H1 (cell line): ENCODE results near the gene GRID1. TPM values are rescaled to one million over a fixed set of nuclear protein-coding genes. Genes with fewer than 3 reads are reported as not detected.

Experiments
- CTCF ChIA-PET: fragments of 300-600 bp; sonication (Branson Sonifier 250); formaldehyde crosslinking; loops from one replicate; lab custom pipeline; 2021; ENCODE audit not compliant: partially characterized antibody; lab: Charles Lee
- POLR2A ChIA-PET: fragments of 300-600 bp; sonication (Branson Sonifier 250); formaldehyde crosslinking; loops from one replicate; lab custom pipeline; 2021; ENCODE audit warnings: inconsistent platforms; ENCODE audit not compliant: partially characterized antibody; lab: Charles Lee
- DNase-seq, 2 experiments: peaks; one replicate each; pipeline versions ENCODE4 v3.0.0 to v3.0.0-alpha.2; 2010 to 2022; ENCODE audit warnings: low spot score in 2 of 2, low read depth in 1 of 2, mixed read lengths in 1 of 2
- FAIRE-seq: peaks from 2 replicates; lab custom pipeline; 2011; peaks lifted over from hg19 to GRCh38; lab: Jason Lieb, UNC
- H2AFZ ChIP-seq: 2 replicates; pipeline ENCODE4 v1.8.1; 2012; ENCODE audit warnings: low read length, inconsistent platforms
- H2AK5ac ChIP-seq: 2 replicates; pipeline ENCODE4 v1.6.1; 2013; ENCODE audit warnings: low read depth, low read length
- H2BK120ac ChIP-seq: replicated peaks from 2 replicates; pipeline ENCODE3; 2013; ENCODE audit warnings: low read depth, low read length, inconsistent platforms
- H2BK12ac ChIP-seq: 2 replicates; pipeline ENCODE4 v1.6.1; 2013; ENCODE audit warnings: low read depth, low read length
- H2BK15ac ChIP-seq: 2 replicates; pipeline ENCODE4 v1.6.1; 2013; ENCODE audit warnings: low read length
- H2BK20ac ChIP-seq: 2 replicates; pipeline ENCODE4 v1.6.1; 2013; ENCODE audit warnings: low read length
- H2BK5ac ChIP-seq: 2 replicates; pipeline ENCODE4 v1.6.1; 2013; ENCODE audit warnings: low read depth, low read length
- H3K14ac ChIP-seq: 2 replicates; pipeline ENCODE4 v1.6.1; 2013; ENCODE audit warnings: inconsistent platforms; ENCODE audit not compliant: insufficient read length
- H3K18ac ChIP-seq: 2 replicates; pipeline ENCODE4 v1.6.1; 2013; ENCODE audit warnings: low read length; ENCODE audit errors: extremely low read depth
- H3K23ac ChIP-seq: 2 replicates; pipeline ENCODE4 v1.6.1; 2013; ENCODE audit warnings: inconsistent platforms; ENCODE audit not compliant: insufficient read length
- H3K23me2 ChIP-seq: 2 replicates; pipeline ENCODE4 v1.6.1; 2013; ENCODE audit warnings: low read depth, low read length
- H3K27ac ChIP-seq: 2 replicates; pipeline ENCODE4 v1.6.1; 2011; ENCODE audit warnings: low read depth, low read length, inconsistent platforms
- H3K27me3 ChIP-seq, 4 experiments: replicated peaks in 1 of 4; 1 replicate in 1 of 4; 2 replicates in 3 of 4; pipeline versions ENCODE4 v1.6.1 to v1.8.1; 2011 to 2013; ENCODE audit warnings: low read length in 3 of 4, mild to moderate bottlenecking in 3 of 4, inconsistent platforms in 2 of 4, mixed read lengths in 2 of 4, moderate library complexity in 1 of 4; ENCODE audit not compliant: control insufficient read depth in 3 of 4, insufficient read depth in 3 of 4; ENCODE audit errors: extremely low read depth in 1 of 4
- H3K36me3 ChIP-seq, 4 experiments: 2 replicates each; pipeline versions ENCODE4 v1.6.1 to v1.8.1; 2011 to 2013; ENCODE audit warnings: mild to moderate bottlenecking in 4 of 4, low read length in 3 of 4, moderate library complexity in 2 of 4, control low read depth in 1 of 4, inconsistent platforms in 1 of 4; ENCODE audit not compliant: insufficient read depth in 4 of 4, control insufficient read depth in 2 of 4
- H3K4ac ChIP-seq: replicated peaks from 2 replicates; pipeline ENCODE3; 2013; ENCODE audit warnings: low read length, low read depth, mixed read lengths, inconsistent platforms; ENCODE audit not compliant: insufficient read length
- H3K4me1 ChIP-seq, 4 experiments: replicated peaks in 1 of 4; 1 replicate in 1 of 4; 2 replicates in 3 of 4; pipeline versions ENCODE4 v1.6.1 to v1.8.1; 2011 to 2013; ENCODE audit warnings: low read length in 3 of 4, inconsistent platforms in 2 of 4, mixed read lengths in 1 of 4; ENCODE audit not compliant: insufficient read depth in 4 of 4, control insufficient read depth in 3 of 4
- H3K4me2 ChIP-seq, 2 experiments: 2 replicates each; pipeline versions ENCODE4 v1.6.1 to v1.8.1; 2011 to 2013; ENCODE audit warnings: low read depth in 2 of 2, low read length in 2 of 2, control low read depth in 1 of 2, inconsistent platforms in 1 of 2, mild to moderate bottlenecking in 1 of 2; ENCODE audit not compliant: insufficient read depth in 1 of 2
- H3K4me3 ChIP-seq, 4 experiments: fragments of 200-600, 300-600 bp in 1 of 4; sonication (generic), shearing (Covaris generic), sonication (Bioruptor Twin) in 1 of 4; 2 replicates each; pipeline versions ENCODE4 v1.5.1 to v1.8.1; 2011 to 2016; ENCODE audit warnings: low read length in 4 of 4, low read depth in 3 of 4, control low read depth in 2 of 4, inconsistent platforms in 2 of 4, mild to moderate bottlenecking in 2 of 4, mixed read lengths in 1 of 4, moderate library complexity in 1 of 4; ENCODE audit not compliant: insufficient read depth in 2 of 4; ENCODE audit errors: extremely low read depth in 1 of 4
- H3K56ac ChIP-seq: replicated peaks from 2 replicates; pipeline ENCODE3; 2013; ENCODE audit warnings: low read depth, mild to moderate bottlenecking, mixed read lengths, low read length, inconsistent platforms; ENCODE audit not compliant: insufficient read length
- H3K79me1 ChIP-seq: 2 replicates; pipeline ENCODE4 v1.6.1; 2013; ENCODE audit warnings: low read depth, low read length, control low read depth
- H3K79me2 ChIP-seq, 2 experiments: 2 replicates each; pipeline versions ENCODE4 v1.6.1 to v1.8.1; 2012 to 2013; ENCODE audit warnings: low read length in 2 of 2, mild to moderate bottlenecking in 2 of 2, inconsistent platforms in 1 of 2; ENCODE audit not compliant: insufficient read depth in 2 of 2, control insufficient read depth in 1 of 2
- H3K9ac ChIP-seq, 4 experiments: replicated peaks in 1 of 4; 1 replicate in 1 of 4; 2 replicates in 3 of 4; pipeline versions ENCODE4 v1.6.1 to v1.8.1; 2011 to 2013; ENCODE audit warnings: low read depth in 3 of 4, low read length in 3 of 4, control low read depth in 2 of 4, mild to moderate bottlenecking in 2 of 4, moderate library complexity in 2 of 4, inconsistent platforms in 1 of 4; ENCODE audit errors: extremely low read depth in 1 of 4
- H3K9me3 ChIP-seq, 2 experiments: 2 replicates each; pipeline versions ENCODE4 v1.6.1 to v1.8.1; 2012 to 2013; ENCODE audit warnings: mild to moderate bottlenecking in 2 of 2, moderate library complexity in 2 of 2, control low read depth in 1 of 2, inconsistent platforms in 1 of 2, low read depth in 1 of 2, low read length in 1 of 2, mixed read lengths in 1 of 2; ENCODE audit not compliant: insufficient read depth in 2 of 2
- H4K20me1 ChIP-seq, 2 experiments: replicated peaks in 1 of 2; 2 replicates each; pipeline versions ENCODE3 to v1.8.1; 2011 to 2013; ENCODE audit warnings: inconsistent platforms in 2 of 2, low read length in 2 of 2, mild to moderate bottlenecking in 1 of 2; ENCODE audit not compliant: insufficient read depth in 2 of 2, control insufficient read depth in 1 of 2
- H4K5ac ChIP-seq: 2 replicates; pipeline ENCODE4 v1.6.1; 2013; ENCODE audit warnings: low read length, low read depth, mixed read lengths, inconsistent platforms; ENCODE audit not compliant: insufficient read length
- H4K8ac ChIP-seq: 2 replicates; pipeline ENCODE4 v1.8.0; 2013; ENCODE audit warnings: mild to moderate bottlenecking, moderate library complexity, low read length, inconsistent platforms; ENCODE audit not compliant: insufficient read depth; ENCODE audit errors: extremely low read depth
- H4K91ac ChIP-seq: replicated peaks from 2 replicates; pipeline ENCODE3; 2013; ENCODE audit warnings: low read length, mixed read lengths, inconsistent platforms; ENCODE audit not compliant: insufficient read length
- BCL11A ChIP-seq, 2 experiments: IDR thresholded peaks; one replicate each; pipeline ENCODE4 v1.6.1; 2011; ENCODE audit warnings: low read depth in 2 of 2, low read length in 2 of 2, mild to moderate bottlenecking in 2 of 2
- CHD2 ChIP-seq: IDR thresholded peaks from 2 replicates; pipeline ENCODE4 v1.6.1; 2012; ENCODE audit warnings: low read length, improper control_type of control experiment
- GABPA ChIP-seq: IDR thresholded peaks from 2 replicates; pipeline ENCODE4 v1.6.1; 2011; ENCODE audit warnings: mild to moderate bottlenecking, low read length, moderate library complexity, borderline replicate concordance; ENCODE audit not compliant: insufficient read depth
- KDM1A ChIP-seq: fragments of 200-600, 300-600 bp; sonication (generic); IDR thresholded peaks from 2 replicates; pipeline ENCODE4 v1.7.1; 2016; ENCODE audit warnings: mild to moderate bottlenecking, low read length, borderline replicate concordance
- MAX ChIP-seq: IDR thresholded peaks from 2 replicates; pipeline ENCODE4 v1.6.1; 2012; ENCODE audit warnings: inconsistent platforms
- RAD21 ChIP-seq, 2 experiments: IDR thresholded peaks in 1 of 2; conservative IDR thresholded peaks in 1 of 2; 2 replicates each; pipeline ENCODE4 v1.6.1; 2011; ENCODE audit warnings: low read depth in 2 of 2, low read length in 2 of 2, improper control_type of control experiment in 1 of 2, inconsistent platforms in 1 of 2, mild to moderate bottlenecking in 1 of 2, moderate library complexity in 1 of 2
- SIN3A ChIP-seq, 2 experiments: IDR thresholded peaks in 1 of 2; conservative IDR thresholded peaks in 1 of 2; 2 replicates each; pipeline ENCODE4 v1.6.1; 2011 to 2012; ENCODE audit warnings: low read length in 2 of 2, improper control_type of control experiment in 1 of 2, low read depth in 1 of 2, mild to moderate bottlenecking in 1 of 2
- SP4 ChIP-seq: IDR thresholded peaks from 2 replicates; pipeline ENCODE4 v1.6.1; 2012; ENCODE audit warnings: low read length, inconsistent platforms
- WGBS, 2 experiments: shearing (Covaris generic) in 1 of 2; methylation state at CpG; one replicate each; pipeline versions ENCODE4 v1.1.6 to v1.1.7; 2013 to 2015; ENCODE audit warnings: low lambda C conversion rate in 2 of 2, mixed read lengths in 2 of 2, inconsistent platforms in 1 of 2, low coverage in 1 of 2, missing lambda C conversion rate in 1 of 2; ENCODE audit not compliant: insufficient replicate concordance in 2 of 2, insufficient coverage in 1 of 2, insufficient read length in 1 of 2; ENCODE audit errors: extremely low coverage in 1 of 2, missing lambda C conversion rate in 1 of 2; 5-methylcytosine and 5-hydroxymethylcytosine counted together
- polyA plus RNA-seq, 7 experiments: library from polyadenylated mRNA; depleted of rRNA in 3 of 7; stranded (reverse) in 5 of 7; unstranded in 2 of 7; fragments of >200 nt in 5 of 7; fragments of 200-250 nt in 2 of 7; gene quantifications; 1 replicate in 5 of 7; 2 replicates in 1 of 7; 4 replicates in 1 of 7; pipeline versions ENCODE4 v1.2.1 to v1.2.3, GENCODE V29; 2011 to 2013; ENCODE audit warnings: missing spikeins in 2 of 7, mixed read lengths in 2 of 7
- total RNA-seq: library from RNA; stranded (reverse); fragmentation: NEBNext Ultra II Directional; extraction: Animal tissue kit (Norgen Biotek cat#: 25700); gene quantifications from 2 replicates; pipeline ENCODE4 v1.2.1, GENCODE V29; 2021
- TF ChIP-seq, protein P1 (sequence below): IDR thresholded peaks from 2 replicates; pipeline ENCODE4 v1.6.1; 2012; ENCODE audit warnings: inconsistent platforms

GRID1 gene
- total and polyA plus RNA-seq, 2 of the 8 experiments (the other 6 are each of a cell fraction or from before 2014, with no cell fraction given): 0.22 to 0.30 TPM

DNA sequence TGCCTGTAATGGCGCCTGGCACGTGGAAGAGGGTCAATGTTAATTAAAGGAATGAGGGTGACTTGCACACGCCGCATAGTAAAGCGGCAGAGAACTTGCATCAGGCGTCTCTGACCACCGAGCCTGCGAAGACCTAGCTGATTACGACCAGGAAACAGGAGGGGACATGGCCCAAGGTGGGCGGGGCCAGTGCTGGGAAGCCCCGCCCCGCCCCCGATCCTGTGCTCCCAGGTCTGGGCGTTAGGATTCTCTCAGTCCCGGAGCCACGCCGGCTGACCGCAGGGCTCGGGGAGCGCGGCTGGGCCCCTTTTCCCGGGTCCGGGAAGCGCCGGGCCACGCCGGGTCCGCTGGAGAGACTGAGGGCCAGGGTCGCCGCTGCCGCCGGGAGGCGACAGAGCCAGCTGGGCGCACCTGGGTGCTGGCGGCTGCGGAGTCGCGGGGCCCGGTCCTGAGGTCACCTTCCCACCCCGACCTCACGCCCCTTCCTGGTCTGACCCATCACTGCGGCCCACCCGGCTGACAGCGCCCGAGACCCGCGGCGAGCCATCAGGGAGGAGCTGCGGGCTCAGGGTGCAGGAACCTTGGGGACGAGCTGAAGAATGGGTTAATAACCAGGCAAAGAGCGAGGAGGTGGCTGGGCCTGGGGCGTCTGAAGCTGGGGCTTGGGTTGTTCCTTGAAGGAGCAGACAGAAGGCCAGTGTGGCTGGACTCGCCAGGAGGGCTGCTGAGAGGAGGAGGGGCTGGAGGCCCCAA, 23.0 kb upstream of the GRID1 start:
- Histone ChIP-seq H2AFZ (0 out of 2 replicates have a peak overlapping the region, but pooled peaks have one; percentile 37), H3K4me2 (peak overlapping the region; percentile 50 to 73), H2BK120ac (no peak overlapping the region), H4K5ac (no peak overlapping the region), H2BK15ac (peak overlapping the region; percentile 99; the same call in 1 of the 2 replicates), H2BK20ac (no peak overlapping the region), H3K14ac (no peak overlapping the region), H4K91ac (no peak overlapping the region), H3K56ac (no peak overlapping the region), H3K27me3 (peaks cover 0 to 15% (median 11%) of the 10 kb centered on the region in 4 experiments; a peak in 4 of 7 replicates), H3K79me2 (no peaks in the 10 kb centered on the region), H3K23ac (no peak overlapping the region), H3K4me1 (peaks cover 0 to 16% (median 5%) of the 10 kb centered on the region in 4 experiments; a peak in 5 of 7 replicates), H4K20me1 (peaks cover 0 to 2% of the 10 kb centered on the region in 2 experiments), H2BK12ac (0 out of 2 replicates have a peak overlapping the region, but pooled peaks have one; percentile 33), H3K9ac (peak overlapping the region in 3 of 4 experiments; percentile 13 to 39 (median 36); a peak in 5 of 7 replicates), H3K4ac (no peak overlapping the region), H4K8ac (peak overlapping the region; percentile 82; the same call in 1 of the 2 replicates), H3K4me3 (peak overlapping the region; percentile 48 to 75 (median 58)), H3K23me2 (peaks cover 9% of the 10 kb centered on the region; the same call in 1 of the 2 replicates), H3K18ac (peak overlapping the region; percentile 68), H3K79me1 (no peaks in the 10 kb centered on the region), H3K27ac (no peak overlapping the region), H2BK5ac (peak overlapping the region; percentile 32; the same call in 1 of the 2 replicates), H2AK5ac (no peak overlapping the region), H3K36me3 (no peaks in the 10 kb centered on the region), H3K9me3 (no peaks in the 10 kb centered on the region)
- FAIRE-seq (peak; percentile 36), DNase-seq (peak; percentile 69 to 93)
- 6% methylated on average over 40 of the region's 53 CpGs; no CpG with 5 or more reads in 1 of the 2 experiments for WGBS, 2 experiments
- ChIA-PET CTCF (interaction anchor here (0.6 to 9.2 kb wide), 13 partner anchors 9 to 1852 kb away, joined by 3 to 54 read pairs (median 5); no protein-coding TSS in a partner anchor), POLR2A (interaction anchor here (0.6 to 3.3 kb wide), 12 partner anchors 9 to 1133 kb away, joined by 3 to 30 read pairs (median 3); no protein-coding TSS in a partner anchor)
- TF ChIP-seq SIN3A (conservative IDR thresholded peaks at IDR 0.05 in 1 of 2, IDR thresholded peaks at IDR 0.05 in 1 of 2; ENCODE audit: low read depth in 1 of 2, low read length in 2 of 2): peak in 1 of 2 experiments; percentile 81; a peak in 2 of 4 replicates
- TF ChIP-seq KDM1A: no peak
- peak; percentile 87 for TF ChIP-seq MAX
- TF ChIP-seq, protein P1, sequence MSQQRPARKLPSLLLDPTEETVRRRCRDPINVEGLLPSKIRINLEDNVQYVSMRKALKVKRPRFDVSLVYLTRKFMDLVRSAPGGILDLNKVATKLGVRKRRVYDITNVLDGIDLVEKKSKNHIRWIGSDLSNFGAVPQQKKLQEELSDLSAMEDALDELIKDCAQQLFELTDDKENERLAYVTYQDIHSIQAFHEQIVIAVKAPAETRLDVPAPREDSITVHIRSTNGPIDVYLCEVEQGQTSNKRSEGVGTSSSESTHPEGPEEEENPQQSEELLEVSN: peak; percentile 70
- no peak for TF ChIP-seq BCL11A (IDR thresholded peaks at IDR 0.05; ENCODE audit: low read depth in 2 of 2, low read length in 2 of 2)
- no peak; the same call in 1 of the 2 replicates for TF ChIP-seq GABPA
- TF ChIP-seq RAD21 (IDR thresholded peaks at IDR 0.05 in 1 of 2, conservative IDR thresholded peaks at IDR 0.05 in 1 of 2; ENCODE audit: low read depth in 2 of 2, low read length in 2 of 2): no peak; a peak in 1 of 4 replicates
- peak; percentile 61; the same call in 1 of the 2 replicates for TF ChIP-seq SP4
- no peak for TF ChIP-seq CHD2
